Common myeloid progenitor, CD34-positive (primary cell): ENCODE measurements around the gene GRM2.

Experiments
- CTCF ChIA-PET: fragments of 350-600 bp; sonication (Branson Sonifier 250); formaldehyde crosslinking; loops from one replicate; lab custom pipeline; 2021; ENCODE audit warnings: antibody characterized with exemption; lab: Charles Lee
- POLR2A ChIA-PET: fragments of 350-600 bp; sonication (Branson Sonifier 250); formaldehyde crosslinking; loops from one replicate; lab custom pipeline; 2021; ENCODE audit warnings: antibody characterized with exemption; lab: Charles Lee
- DNase-seq, 3 donors: peaks; one replicate each; pipeline versions ENCODE4 v3.0.0 to v3.0.0-alpha.2; 2013
- H3K27ac ChIP-seq, 2 experiments: 1 replicate in 1 of 2; 2 replicates in 1 of 2; pipeline ENCODE4 v1.7.0; 2013; ENCODE audit warnings: inconsistent platforms in 2 of 2, low read length in 2 of 2, mild to moderate bottlenecking in 2 of 2, low read depth in 1 of 2, moderate library complexity in 1 of 2; ENCODE audit not compliant: severe bottlenecking in 2 of 2, insufficient read depth in 1 of 2, poor library complexity in 1 of 2
- H3K27me3 ChIP-seq, 5 experiments: replicated peaks in 2 of 5; 1 replicate in 3 of 5; 2 replicates in 2 of 5; pipeline versions ENCODE4 v1.6.1 to v1.7.0; 2013; ENCODE audit warnings: low read length in 4 of 5, mild to moderate bottlenecking in 2 of 5, moderate library complexity in 2 of 5, inconsistent platforms in 1 of 5; ENCODE audit not compliant: insufficient read depth in 5 of 5, control insufficient read depth in 4 of 5
- H3K36me3 ChIP-seq, 4 experiments: 1 replicate in 2 of 4; 2 replicates in 2 of 4; pipeline versions ENCODE4 v1.6.1 to v1.7.0; 2013; ENCODE audit warnings: low read length in 3 of 4, control low read depth in 1 of 4, mild to moderate bottlenecking in 1 of 4; ENCODE audit not compliant: control insufficient read depth in 4 of 4, insufficient read depth in 4 of 4
- H3K4me1 ChIP-seq, 4 experiments: 1 replicate in 3 of 4; 2 replicates in 1 of 4; pipeline versions ENCODE4 v1.6.1 to v1.7.1; 2013; ENCODE audit warnings: low read length in 3 of 4, mild to moderate bottlenecking in 3 of 4, control low read depth in 1 of 4, inconsistent platforms in 1 of 4, moderate library complexity in 1 of 4; ENCODE audit not compliant: control insufficient read depth in 4 of 4, insufficient read depth in 4 of 4; ENCODE audit errors: control extremely low read depth in 1 of 4
- H3K4me3 ChIP-seq, 7 experiments: 1 replicate in 4 of 7; 2 replicates in 3 of 7; pipeline versions ENCODE4 v1.5.1 to v1.7.0; 2013; ENCODE audit warnings: mild to moderate bottlenecking in 7 of 7, low read length in 6 of 7, moderate library complexity in 6 of 7, inconsistent platforms in 2 of 7, low read depth in 2 of 7, control low read depth in 1 of 7; ENCODE audit not compliant: insufficient read depth in 4 of 7, control insufficient read depth in 1 of 7; ENCODE audit errors: extremely low read depth in 1 of 7
- H3K9me3 ChIP-seq, 5 experiments: 1 replicate in 4 of 5; 2 replicates in 1 of 5; pipeline versions ENCODE4 v1.6.1 to v1.7.1; 2013; ENCODE audit warnings: low read length in 4 of 5, mild to moderate bottlenecking in 2 of 5, inconsistent platforms in 1 of 5, low read depth in 1 of 5, moderate library complexity in 1 of 5; ENCODE audit not compliant: control insufficient read depth in 4 of 5, insufficient read depth in 2 of 5; ENCODE audit errors: control extremely low read depth in 1 of 5
- WGBS: methylation state at CpG from one replicate; pipeline ENCODE4 v1.1.5; 2013; ENCODE audit not compliant: insufficient coverage; 5-methylcytosine and 5-hydroxymethylcytosine counted together

Gene GRM2

GRCh38 chr3:51670053-51670822 lies 36.6 kb upstream of the GRM2 start:
- Histone ChIP-seq H3K36me3 (peaks cover 2 to 18% (median 8%) of the 10 kb centered on the region in 4 experiments), H3K27ac (peak overlapping the region in 1 of 2 experiments; percentile 73), H3K27me3 (no peaks in the 10 kb centered on the region), H3K4me1 (peaks cover 0 to 54% (median 41%) of the 10 kb centered on the region in 4 experiments), H3K4me3 (peak overlapping the region; percentile 61 to 94 (median 87)), H3K9me3 (no peaks in the 10 kb centered on the region)
- POLR2A ChIA-PET: interaction anchor here (1.3 kb wide), 1 partner anchor 171 kb away, joined by 4 read pairs; the partner anchor contains the start of gene DCAF1
- DNase-seq: no peak
- 27% methylated on average over 9 of the region's 15 CpGs for WGBS
- CTCF ChIA-PET: interaction anchor here (0.8 to 14.2 kb wide), 13 partner anchors 9 to 287 kb away, joined by 3 to 214 read pairs (median 5); partner anchors contain the start of gene DCAF1

- H3K27me3 ChIP-seq: no peaks in the 10 kb centered on the region
- POLR2A ChIA-PET: interaction anchor here (1.0 to 1.3 kb wide), 2 partner anchors 19 to 171 kb away, joined by 3 to 4 read pairs; partner anchors contain the start of gene DCAF1
- CTCF ChIA-PET: interaction anchor here (1.0 to 14.2 kb wide), 11 partner anchors 9 to 282 kb away, joined by 4 to 214 read pairs (median 6); partner anchors contain the start of gene DCAF1
- peak within 1 kb of the TSS in 1 of 2 experiments; percentile 73 for H3K27ac ChIP-seq
- H3K9me3 ChIP-seq: no peaks in the 10 kb centered on the region
- H3K36me3 ChIP-seq: peaks cover 0 to 22% (median 15%) of the 10 kb centered on the region in 4 experiments
- peaks cover 0 to 54% (median 41%) of the 10 kb centered on the region in 4 experiments for H3K4me1 ChIP-seq
- peak; percentile 92 to 95 (median 94) for DNase-seq
- peak within 1 kb of the TSS; percentile 61 to 94 (median 87) for H3K4me3 ChIP-seq
- 0% methylated on average over 61 of the region's 81 CpGs for WGBS
Measured at GRCh38 chr3:51670823-51671733, 35.8 kb upstream of the GRM2 start, which contains the start of gene TEX264. Gene TEX264, plus strand, starts transcription at chr3:51671252. Its CDS starts 3,053 bp downstream, at chr3:51674305.

- Histone ChIP-seq H3K9me3 (no peaks in the 10 kb centered on the region), H3K36me3 (peaks cover 0 to 30% (median 21%) of the 10 kb centered on the region in 4 experiments), H3K27me3 (no peaks in the 10 kb centered on the region), H3K27ac (peak overlapping the region in 1 of 2 experiments; percentile 73), H3K4me1 (peaks cover 0 to 54% (median 41%) of the 10 kb centered on the region in 4 experiments), H3K4me3 (peak overlapping the region; percentile 61 to 94 (median 87))
- ChIA-PET CTCF (interaction anchor here (0.6 to 14.2 kb wide), 7 partner anchors 10 to 170 kb away, joined by 3 to 214 read pairs (median 4); no protein-coding TSS in a partner anchor), POLR2A (interaction anchor here (1.0 kb wide), 1 partner anchor 18 kb away, joined by 3 read pairs; no protein-coding TSS in a partner anchor)
- 5% methylated on average over 35 of the region's 40 CpGs for WGBS
- peak; percentile 27 to 64 (median 58) for DNase-seq
Measured at GRCh38 chr3:51671734-51672475, 35.0 kb upstream of the GRM2 start.

GRCh38 chr3:51673181-51673801 lies 33.6 kb upstream of the GRM2 start:
- H3K36me3 ChIP-seq: peaks cover 3 to 43% (median 29%) of the 10 kb centered on the region in 4 experiments
- H3K9me3 ChIP-seq: no peaks in the 10 kb centered on the region
- H3K27me3 ChIP-seq: no peaks in the 10 kb centered on the region
- no peak overlapping the region for H3K4me3 ChIP-seq
- H3K27ac ChIP-seq: no peak overlapping the region
- ChIA-PET CTCF (interaction anchor here (1.0 to 14.2 kb wide), 6 partner anchors 9 to 172 kb away, joined by 3 to 214 read pairs (median 4); no protein-coding TSS in a partner anchor), POLR2A (no interaction called here)
- 100% methylated on average over 1 of the region's 4 CpGs for WGBS
- no peak for DNase-seq
- H3K4me1 ChIP-seq: peaks cover 0 to 50% (median 41%) of the 10 kb centered on the region in 4 experiments

GRCh38 chr3:51673802-51674654 lies 32.8 kb upstream of the GRM2 start:
- Histone ChIP-seq H3K4me3 (no peak overlapping the region), H3K9me3 (no peaks in the 10 kb centered on the region), H3K36me3 (peaks cover 3 to 49% (median 32%) of the 10 kb centered on the region in 4 experiments), H3K27ac (no peak overlapping the region), H3K4me1 (peaks cover 0 to 43% (median 37%) of the 10 kb centered on the region in 4 experiments), H3K27me3 (no peaks in the 10 kb centered on the region)
- ChIA-PET POLR2A (no interaction called here), CTCF (interaction anchor here (1.0 to 14.2 kb wide), 5 partner anchors 10 to 45 kb away, joined by 3 to 214 read pairs (median 4); no protein-coding TSS in a partner anchor)
- WGBS: 97% methylated on average over 11 of the region's 14 CpGs
- no peak for DNase-seq
